Fibroblast of lung (primary cell): ENCODE measurements around the gene SLC16A7. TPM values are rescaled to one million over a fixed set of nuclear protein-coding genes. Genes with fewer than 3 reads are reported as not detected.

Experiments used
- DNase-seq, 2 donors: peaks; one replicate each; pipeline versions ENCODE4 v3.0.0 to v3.0.0-alpha.2; 2010; ENCODE audit warnings: low read depth in 2 of 2
- H2AFZ ChIP-seq: 2 replicates; pipeline ENCODE4 v1.5.1; 2012; ENCODE audit warnings: low read length, control low read depth, inconsistent platforms
- H3K27ac ChIP-seq: 2 replicates; pipeline ENCODE4 v1.5.1; 2011; ENCODE audit warnings: low read length, control low read depth; ENCODE audit not compliant: insufficient read depth
- H3K27me3 ChIP-seq: 2 replicates; pipeline ENCODE4 v1.5.1; 2011; ENCODE audit warnings: mild to moderate bottlenecking, low read length; ENCODE audit not compliant: control insufficient read depth, insufficient read depth
- H3K36me3 ChIP-seq: 2 replicates; pipeline ENCODE4 v1.5.1; 2011; ENCODE audit warnings: low read length; ENCODE audit not compliant: control insufficient read depth, insufficient read depth
- H3K4me1 ChIP-seq: 2 replicates; pipeline ENCODE4 v1.5.1; 2011; ENCODE audit warnings: low read length; ENCODE audit not compliant: control insufficient read depth, insufficient read depth; ENCODE audit errors: extremely low read depth
- H3K4me2 ChIP-seq: 2 replicates; pipeline ENCODE4 v1.5.1; 2011; ENCODE audit warnings: low read length, control low read depth; ENCODE audit not compliant: insufficient read depth; ENCODE audit errors: extremely low read depth
- H3K4me3 ChIP-seq, 4 experiments: fragments of 200-600 bp in 1 of 4; sonication (generic) in 1 of 4; replicated peaks in 1 of 4; 2 replicates each; pipeline ENCODE4 v1.5.1; 2011 to 2016; ENCODE audit warnings: low read length in 4 of 4, low read depth in 3 of 4, mild to moderate bottlenecking in 3 of 4, control low read depth in 2 of 4, inconsistent platforms in 1 of 4, mixed read lengths in 1 of 4; ENCODE audit not compliant: insufficient read depth in 1 of 4; ENCODE audit errors: control extremely low read depth in 1 of 4
- H3K79me2 ChIP-seq: 2 replicates; pipeline ENCODE4 v1.5.1; 2012; ENCODE audit warnings: mild to moderate bottlenecking, low read length, inconsistent platforms; ENCODE audit not compliant: control insufficient read depth, insufficient read depth
- H3K9ac ChIP-seq: 2 replicates; pipeline ENCODE4 v1.5.1; 2011; ENCODE audit warnings: mild to moderate bottlenecking, low read length, control low read depth; ENCODE audit not compliant: insufficient read depth
- H3K9me3 ChIP-seq: 2 replicates; pipeline ENCODE4 v1.5.1; 2012; ENCODE audit warnings: low read depth, low read length; ENCODE audit not compliant: control insufficient read depth, insufficient read depth
- H4K20me1 ChIP-seq: 2 replicates; pipeline ENCODE4 v1.5.1; 2011; ENCODE audit warnings: low read length; ENCODE audit not compliant: control insufficient read depth, insufficient read depth; ENCODE audit errors: extremely low read depth
- EZH2 ChIP-seq: IDR thresholded peaks from 2 replicates; pipeline ENCODE4 v1.5.1; 2012; ENCODE audit warnings: low read length, control low read depth, mild to moderate bottlenecking; ENCODE audit errors: missing control alignments
- polyA plus RNA-seq, 2 donors: library from polyadenylated mRNA; depleted of rRNA in 1 of 2; stranded (reverse) in 1 of 2; unstranded in 1 of 2; fragments of >200 nt; gene quantifications; 2 replicates each; pipeline ENCODE4 v1.2.1, GENCODE V29; 2011 to 2012; ENCODE audit warnings: missing spikeins in 1 of 2
- total RNA-seq: library from RNA; depleted of rRNA; stranded (reverse); fragments of >200 nt; gene quantifications from 2 replicates; pipeline ENCODE4 v1.2.1, GENCODE V29; 2014
- TF ChIP-seq, protein P1 (sequence below), 2 donors: IDR thresholded peaks in 1 of 2; conservative IDR thresholded peaks in 1 of 2; 1 replicate in 1 of 2; 2 replicates in 1 of 2; pipeline ENCODE4 v1.5.1; 2011 to 2012; ENCODE audit warnings: low read length in 2 of 2, control low read depth in 1 of 2, inconsistent platforms in 1 of 2, low read depth in 1 of 2, mild to moderate bottlenecking in 1 of 2

Gene SLC16A7
- total and polyA plus RNA-seq, 2 donors (not counting 1 experiment from before 2014, with no cell fraction given): 40.2 to 110 TPM

GRCh38 chr12:59650588-59651228, 54.9 kb downstream of the SLC16A7 start:
- no peaks in the 10 kb centered on the region for H4K20me1 ChIP-seq
- peak in 1 of 2 donors; percentile 65 for DNase-seq
- no peak overlapping the region for H3K27ac ChIP-seq
- no peak overlapping the region for H3K9ac ChIP-seq
- no peaks in the 10 kb centered on the region for H3K79me2 ChIP-seq
- peak overlapping the region; percentile 27 for H3K4me2 ChIP-seq
- H3K4me3 ChIP-seq: no peak overlapping the region
- no peak overlapping the region for H2AFZ ChIP-seq
- H3K27me3 ChIP-seq: no peaks in the 10 kb centered on the region
- no peaks in the 10 kb centered on the region for H3K36me3 ChIP-seq
- no peaks in the 10 kb centered on the region for H3K9me3 ChIP-seq
- peaks cover 3% of the 10 kb centered on the region for H3K4me1 ChIP-seq
- TF ChIP-seq EZH2: no peak
- TF ChIP-seq, protein P1, sequence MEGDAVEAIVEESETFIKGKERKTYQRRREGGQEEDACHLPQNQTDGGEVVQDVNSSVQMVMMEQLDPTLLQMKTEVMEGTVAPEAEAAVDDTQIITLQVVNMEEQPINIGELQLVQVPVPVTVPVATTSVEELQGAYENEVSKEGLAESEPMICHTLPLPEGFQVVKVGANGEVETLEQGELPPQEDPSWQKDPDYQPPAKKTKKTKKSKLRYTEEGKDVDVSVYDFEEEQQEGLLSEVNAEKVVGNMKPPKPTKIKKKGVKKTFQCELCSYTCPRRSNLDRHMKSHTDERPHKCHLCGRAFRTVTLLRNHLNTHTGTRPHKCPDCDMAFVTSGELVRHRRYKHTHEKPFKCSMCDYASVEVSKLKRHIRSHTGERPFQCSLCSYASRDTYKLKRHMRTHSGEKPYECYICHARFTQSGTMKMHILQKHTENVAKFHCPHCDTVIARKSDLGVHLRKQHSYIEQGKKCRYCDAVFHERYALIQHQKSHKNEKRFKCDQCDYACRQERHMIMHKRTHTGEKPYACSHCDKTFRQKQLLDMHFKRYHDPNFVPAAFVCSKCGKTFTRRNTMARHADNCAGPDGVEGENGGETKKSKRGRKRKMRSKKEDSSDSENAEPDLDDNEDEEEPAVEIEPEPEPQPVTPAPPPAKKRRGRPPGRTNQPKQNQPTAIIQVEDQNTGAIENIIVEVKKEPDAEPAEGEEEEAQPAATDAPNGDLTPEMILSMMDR (conservative IDR thresholded peaks at IDR 0.05 in 1 of 2, IDR thresholded peaks at IDR 0.05 in 1 of 2; ENCODE audit: low read depth in 1 of 2, low read length in 2 of 2): peak in 1 of 2 donors; percentile 13

DNA sequence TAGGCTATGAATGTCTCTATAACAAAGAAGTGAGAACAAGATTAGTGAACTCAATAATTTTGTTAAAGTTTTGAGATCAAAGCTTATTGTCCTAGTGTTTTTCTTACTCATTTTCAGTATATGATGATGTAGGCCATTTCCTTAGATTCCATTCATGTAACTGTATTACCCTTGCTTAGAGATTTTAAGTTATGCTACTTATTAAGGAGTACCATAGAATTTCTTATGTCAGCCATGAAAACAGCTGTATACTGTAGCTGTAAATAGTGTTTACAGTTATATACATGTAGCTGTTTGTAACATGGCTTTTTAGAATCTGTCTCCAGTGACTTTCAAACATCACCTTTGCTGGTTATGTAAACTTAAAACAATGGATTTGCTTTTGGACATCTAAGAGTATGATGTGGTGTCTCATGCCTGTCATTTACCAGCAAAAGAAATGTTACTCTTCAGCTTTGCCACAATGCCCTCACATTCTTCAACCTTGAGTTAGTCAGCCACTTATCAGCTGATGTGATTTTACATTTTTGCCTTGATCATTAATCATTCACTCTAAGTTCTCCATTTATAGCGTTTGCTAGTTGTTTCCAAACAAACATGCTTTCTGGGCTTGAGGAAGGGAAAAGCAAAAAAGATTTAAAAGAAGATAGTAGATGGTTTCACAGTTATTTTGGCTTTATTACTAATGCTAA, 55.5 kb downstream of the SLC16A7 start:
- Histone ChIP-seq H3K27ac (no peak overlapping the region), H3K36me3 (no peaks in the 10 kb centered on the region), H3K79me2 (no peaks in the 10 kb centered on the region), H3K4me1 (peaks cover 3% of the 10 kb centered on the region), H3K4me3 (no peak overlapping the region), H3K9ac (no peak overlapping the region), H3K27me3 (no peaks in the 10 kb centered on the region), H2AFZ (no peak overlapping the region), H3K9me3 (no peaks in the 10 kb centered on the region), H4K20me1 (no peaks in the 10 kb centered on the region), H3K4me2 (peak overlapping the region; percentile 27)
- peak; percentile 21 to 86 for DNase-seq
- no peak for TF ChIP-seq EZH2
- TF ChIP-seq, protein P1 (conservative IDR thresholded peaks at IDR 0.05 in 1 of 2, IDR thresholded peaks at IDR 0.05 in 1 of 2; ENCODE audit: low read depth in 1 of 2, low read length in 2 of 2): no peak

DNA sequence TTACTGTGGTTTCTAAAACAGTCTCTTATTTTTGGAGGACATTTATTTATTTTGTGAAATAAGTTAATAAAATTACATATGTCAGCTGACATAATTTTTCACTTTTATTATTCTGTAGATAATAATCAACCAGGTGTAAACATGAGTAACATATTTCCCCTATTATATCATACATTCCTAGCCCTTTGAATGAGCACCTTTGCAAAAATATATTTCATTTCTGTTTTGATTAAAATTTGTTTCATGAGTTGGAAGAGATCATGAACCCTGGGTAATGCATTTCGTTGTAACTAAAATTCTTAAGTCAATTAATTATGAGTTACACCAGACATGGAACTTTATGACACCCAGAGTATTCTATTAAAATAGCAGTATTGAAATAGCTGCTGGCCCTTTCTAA, 56.3 kb downstream of the SLC16A7 start:
- Histone ChIP-seq H3K27ac (no peak overlapping the region), H4K20me1 (no peaks in the 10 kb centered on the region), H3K4me1 (peaks cover 3% of the 10 kb centered on the region), H3K79me2 (no peaks in the 10 kb centered on the region), H3K4me2 (no peak overlapping the region), H3K36me3 (no peaks in the 10 kb centered on the region), H3K9ac (no peak overlapping the region), H3K9me3 (no peaks in the 10 kb centered on the region), H3K4me3 (no peak overlapping the region), H3K27me3 (no peaks in the 10 kb centered on the region), H2AFZ (no peak overlapping the region)
- no peak for TF ChIP-seq EZH2
- TF ChIP-seq, protein P1 (conservative IDR thresholded peaks at IDR 0.05 in 1 of 2, IDR thresholded peaks at IDR 0.05 in 1 of 2; ENCODE audit: low read depth in 1 of 2, low read length in 2 of 2): no peak
- no peak for DNase-seq
